K562 (cell line): ENCODE measurements around the gene ETDC. TPM values are rescaled to one million over a fixed set of nuclear protein-coding genes. Genes with fewer than 3 reads are reported as not detected.

Source experiments
- ATAC-seq: fragments of 200-7000 bp; cut with Tn5 transposase; 3 replicates; pipeline ENCODE4 v1.9.1; 2020; ENCODE audit warnings: moderate library complexity
- BruUV-seq: library from RNA; stranded (reverse); fragments of 400-500 nt; replicated peaks from 2 replicates; lab custom pipeline; 2021; lab: Mats Ljungman, UMichigan
- CTCF ChIA-PET: fragments of 300-600 bp; formaldehyde crosslinking; extraction: SDS; loops from one replicate; lab custom pipeline; 2021; ENCODE audit warnings: low intra/inter-chr PET ratio; lab: Yijun Ruan, JAX
- POLR2A ChIA-PET: fragments of 300-600, 350-650 bp; sonication (Branson Sonifier 250); formaldehyde crosslinking; extraction: SDS; loops from one replicate; lab custom pipeline; 2021; ENCODE audit warnings: antibody characterized with exemption, inconsistent platforms; lab: Yijun Ruan, JAX
- DNase-seq, 4 experiments: peaks; one replicate each; pipeline versions ENCODE4 v3.0.0 to v3.0.0-alpha.2; 2011 to 2018; ENCODE audit warnings: low spot score in 3 of 4, mixed read lengths in 3 of 4; ENCODE audit errors: extremely low read depth in 1 of 4
- FAIRE-seq: peaks from 2 replicates; lab custom pipeline; 2011; peaks lifted over from hg19 to GRCh38; lab: Jason Lieb, UNC
- H2AFZ ChIP-seq: 2 replicates; pipeline ENCODE4 v1.6.0; 2011; ENCODE audit warnings: low read depth, low read length, control low read depth, inconsistent platforms
- H3K27ac ChIP-seq: fragments of 200-600 bp; 3 replicates; pipeline ENCODE4 v1.8.0; 2011; ENCODE audit warnings: low read depth, mild to moderate bottlenecking, control low read depth, inconsistent platforms, low read length, moderate library complexity, mixed read lengths; ENCODE audit errors: extremely low read depth
- H3K27me3 ChIP-seq, 2 experiments: fragments of 300-600 bp in 1 of 2; 2 replicates in 1 of 2; 3 replicates in 1 of 2; pipeline versions ENCODE4 v1.6.0 to v1.8.0; 2011; ENCODE audit warnings: inconsistent platforms in 2 of 2, low read length in 2 of 2, mild to moderate bottlenecking in 1 of 2, mixed read lengths in 1 of 2, moderate library complexity in 1 of 2; ENCODE audit not compliant: control insufficient read depth in 2 of 2, insufficient read depth in 2 of 2
- H3K36me3 ChIP-seq: fragments of 300-600 bp; 3 replicates; pipeline ENCODE4 v1.8.0; 2011; ENCODE audit warnings: mild to moderate bottlenecking, low read length, inconsistent platforms; ENCODE audit not compliant: control insufficient read depth, insufficient read depth
- H3K4me1 ChIP-seq, 2 experiments: fragments of 200-600 bp in 1 of 2; replicated peaks in 1 of 2; 2 replicates in 1 of 2; 3 replicates in 1 of 2; pipeline versions ENCODE4 v1.5.1 to v1.8.0; 2011; ENCODE audit warnings: inconsistent platforms in 2 of 2, low read length in 2 of 2, mild to moderate bottlenecking in 1 of 2, mixed read lengths in 1 of 2, moderate library complexity in 1 of 2; ENCODE audit not compliant: control insufficient read depth in 2 of 2, insufficient read depth in 2 of 2
- H3K4me2 ChIP-seq: 2 replicates; pipeline ENCODE4 v1.6.1; 2011; ENCODE audit warnings: low read length, control low read depth, inconsistent platforms, mixed read lengths; ENCODE audit not compliant: insufficient read depth
- H3K4me3 ChIP-seq: fragments of 200-600 bp; sonication (generic), shearing (Covaris generic); 2 replicates; pipeline ENCODE4 v1.5.1; 2016; ENCODE audit warnings: control low read depth, inconsistent platforms
- H3K79me2 ChIP-seq: fragments of 200-600 bp; 3 replicates; pipeline ENCODE4 v1.8.0; 2011; ENCODE audit warnings: low read length, inconsistent platforms; ENCODE audit not compliant: control insufficient read depth, insufficient read depth
- H3K9ac ChIP-seq, 2 experiments: 2 replicates each; pipeline versions ENCODE4 v1.6.0 to v1.6.1; 2011; ENCODE audit warnings: low read depth in 2 of 2, low read length in 2 of 2, control low read depth in 1 of 2, inconsistent platforms in 1 of 2, mild to moderate bottlenecking in 1 of 2, mixed read lengths in 1 of 2; ENCODE audit not compliant: insufficient read depth in 1 of 2
- H3K9me1 ChIP-seq: one replicate; pipeline ENCODE4 v1.6.0; 2011; ENCODE audit warnings: inconsistent platforms, mild to moderate bottlenecking, low read length, moderate library complexity; ENCODE audit not compliant: control insufficient read depth, insufficient read depth
- H3K9me3 ChIP-seq: replicated peaks from 2 replicates; pipeline ENCODE4 v1.5.1; 2011; ENCODE audit warnings: low read depth, low read length, inconsistent platforms; ENCODE audit not compliant: control insufficient read depth, insufficient read depth
- H4K20me1 ChIP-seq: replicated peaks from 2 replicates; pipeline ENCODE4 v1.6.1; 2011; ENCODE audit warnings: low read length, inconsistent platforms, mixed read lengths; ENCODE audit not compliant: control insufficient read depth, insufficient read depth
- ARID1B ChIP-seq: fragments of 450-650 bp; IDR thresholded peaks from 2 replicates; pipeline ENCODE4 v1.6.1; 2016; ENCODE audit warnings: antibody characterized with exemption, mild to moderate bottlenecking, inconsistent platforms
- ELF2 ChIP-seq: fragments of 250-450 bp; sonication (Bioruptor Pico); IDR thresholded peaks from 2 replicates; pipeline ENCODE4 v1.5.0; 2021; ENCODE audit warnings: mild to moderate bottlenecking
- FOXA3 ChIP-seq, 2 experiments: fragments of 450-650 bp in 1 of 2; sonication (generic) in 1 of 2; formaldehyde crosslinking; IDR thresholded peaks in 1 of 2; conservative IDR thresholded peaks in 1 of 2; 2 replicates each; pipeline versions ENCODE4 v1.4.0 to v1.8.0; 2020 to 2022; ENCODE audit warnings: mild to moderate bottlenecking in 2 of 2, missing genetic modification reagents in 1 of 2
- KAT7 ChIP-seq: sonication (generic); formaldehyde crosslinking; IDR thresholded peaks from 2 replicates; pipeline ENCODE4 v1.8.0; 2022; ENCODE audit warnings: missing genetic modification reagents, mild to moderate bottlenecking, borderline replicate concordance
- NCOR1 ChIP-seq: fragments of 450-650 bp; IDR thresholded peaks from 2 replicates; pipeline ENCODE4 v1.6.1; 2016; ENCODE audit warnings: mild to moderate bottlenecking, moderate library complexity
- NEUROD1 ChIP-seq: fragments of 150-350 bp; IDR thresholded peaks from 2 replicates; pipeline ENCODE4 v1.6.1; 2014; ENCODE audit warnings: borderline replicate concordance, low read length, low read depth; ENCODE audit not compliant: partially characterized antibody
- RBM14 ChIP-seq: fragments of 200-400 bp; formaldehyde crosslinking; IDR thresholded peaks from 2 replicates; pipeline ENCODE4 v1.6.1; 2018; ENCODE audit warnings: low read depth, mild to moderate bottlenecking, low read length, moderate library complexity, borderline replicate concordance; ENCODE audit not compliant: insufficient read depth
- RBM39 ChIP-seq: fragments of 200-400 bp; formaldehyde crosslinking; optimal IDR thresholded peaks from 2 replicates; pipeline ENCODE3; 2018; ENCODE audit warnings: low read depth, low read length
- SMAD2 ChIP-seq: fragments of 150-350 bp; IDR thresholded peaks from 2 replicates; pipeline ENCODE4 v1.6.1; 2014; ENCODE audit warnings: low read depth, mild to moderate bottlenecking, low read length
- ZBTB17 ChIP-seq: fragments of 450-650 bp; formaldehyde crosslinking; IDR thresholded peaks from 2 replicates; pipeline ENCODE4 v1.4.0; 2020; ENCODE audit warnings: mild to moderate bottlenecking
- ZBTB8A ChIP-seq: fragments of 450-650 bp; IDR thresholded peaks from 2 replicates; pipeline ENCODE4 v1.6.1; 2018; ENCODE audit warnings: mild to moderate bottlenecking, moderate library complexity; ENCODE audit not compliant: partially characterized antibody
- ZKSCAN1 ChIP-seq: fragments of 150-350 bp; IDR thresholded peaks from 2 replicates; pipeline ENCODE4 v1.6.1; 2016; ENCODE audit warnings: low read depth, low read length
- ZNF316 ChIP-seq: fragments of 450-650 bp; IDR thresholded peaks from 2 replicates; pipeline ENCODE4 v1.6.1; 2016
- WGBS: fragments of 100-300 bp; shearing (Covaris generic); methylation state at CpG from one replicate; pipeline ENCODE4 v1.1.6; 2016; ENCODE audit warnings: low coverage, mixed read lengths; ENCODE audit not compliant: insufficient coverage; ENCODE audit errors: missing lambda C conversion rate; 5-methylcytosine and 5-hydroxymethylcytosine counted together
- in situ Hi-C: fragments of 300-500 bp; cut with MboI; formaldehyde crosslinking; loops from 4 replicates; pipeline ENCODE4 v1.15.0; 2018; ENCODE audit warnings: inconsistent platforms, mixed read lengths
- intact Hi-C: fragments of 100-400 bp; cut with micrococcal nuclease; formaldehyde crosslinking; loops from 2 replicates; pipeline ENCODE4 v1.14.2; 2022
- polyA plus RNA-seq, 8 experiments: library from polyadenylated mRNA; depleted of rRNA in 4 of 8; stranded (reverse) in 5 of 8; unstranded in 3 of 8; fragments of >200 nt; fragmentation: Nextera tagmentation in 2 of 8; fragmentation: Illumina TruSeq in 1 of 8; extraction: Ambion mirVana in 2 of 8; extraction: Trizol in 1 of 8; gene quantifications; 2 replicates each; pipeline versions ENCODE4 v1.2.1 to v1.2.3, GENCODE V29; 2011 to 2014; ENCODE audit warnings: inconsistent platforms in 1 of 8, missing spikeins in 1 of 8
- total RNA-seq, 7 experiments: library from RNA; depleted of rRNA in 6 of 7; stranded (reverse); fragments of >200 nt in 6 of 7; fragmentation: Illumina TruSeq in 2 of 7; extraction: Trizol in 2 of 7; gene quantifications; 2 replicates each; pipeline versions ENCODE4 v1.2.1 to v1.2.3, GENCODE V29; 2011 to 2021; ENCODE audit warnings: low replicate concordance in 1 of 7
- TF ChIP-seq, protein P1 (sequence below): fragments of 450-650 bp; IDR thresholded peaks from 2 replicates; pipeline ENCODE4 v1.6.1; 2016; ENCODE audit warnings: mild to moderate bottlenecking
- TF ChIP-seq, protein P2 (sequence below): fragments of 450-650 bp; IDR thresholded peaks from 2 replicates; pipeline ENCODE4 v1.6.1; 2016; ENCODE audit warnings: antibody characterized with exemption

ETDC gene
- total and polyA plus RNA-seq, 9 of the 15 experiments (the other 6 are each of a cell fraction or from before 2014, with no cell fraction given) = not detected

DNA sequence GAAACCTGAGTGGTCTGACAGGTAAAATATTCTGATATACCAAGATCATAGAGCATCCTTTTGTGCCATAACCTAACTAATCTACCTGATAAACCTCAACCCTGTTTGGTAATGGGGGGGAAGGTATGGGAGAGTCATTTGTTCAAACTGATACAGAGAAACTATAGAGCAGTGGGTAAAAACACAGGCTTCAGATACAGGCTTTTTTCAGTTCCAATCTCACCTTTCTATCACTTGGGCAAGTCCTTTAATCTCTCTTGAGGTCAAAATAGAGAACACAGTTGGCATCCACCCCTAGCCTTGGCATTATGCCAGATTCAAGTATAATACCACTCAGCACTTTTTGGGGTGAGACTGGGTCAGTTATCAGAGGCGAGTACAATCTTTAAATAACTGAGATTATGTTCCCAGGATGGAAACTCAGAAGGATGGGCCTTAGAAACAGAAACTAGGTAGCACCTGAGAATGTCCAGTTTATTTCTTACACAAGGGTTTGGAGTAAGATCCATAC lies 880 bp upstream of the ETDC start (continued):
- TF ChIP-seq KAT7 (CRISPR knock-in tag) = no peak
- TF ChIP-seq SMAD2 = no peak
- TF ChIP-seq NEUROD1 = no peak
- no peak for TF ChIP-seq NCOR1
- no peak for TF ChIP-seq FOXA3 (CRISPR knock-in tag; conservative IDR thresholded peaks at IDR 0.05 in 1 of 2, IDR thresholded peaks at IDR 0.05 in 1 of 2)
- TF ChIP-seq RBM14 = no peak
- no peak for TF ChIP-seq ZKSCAN1
- peak; percentile 35; the same call in 1 of the 2 replicates for TF ChIP-seq ZNF316

DNA sequence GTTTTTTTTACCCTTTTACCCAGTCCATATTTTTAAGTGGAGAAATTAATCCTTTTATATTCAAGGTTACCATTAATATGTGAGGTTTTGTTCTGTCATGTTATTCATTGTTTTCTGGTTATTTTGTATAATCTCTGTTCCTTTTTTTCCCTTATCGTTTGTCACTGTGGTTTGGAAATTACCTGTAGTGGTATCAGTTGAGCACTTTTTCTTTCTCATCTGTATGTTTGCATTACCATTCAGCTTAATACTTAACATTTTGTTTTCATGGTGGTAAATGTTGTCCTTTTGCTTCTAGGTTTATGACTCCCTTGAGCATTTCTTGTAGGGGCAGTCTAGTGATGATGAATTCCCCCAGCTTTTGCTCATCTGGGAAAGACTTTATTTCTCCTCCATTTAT lies 6.6 kb downstream of the ETDC start:
- Histone ChIP-seq H2AFZ (no peak overlapping the region), H3K4me1 (no peaks in the 10 kb centered on the region), H3K27ac (no peak overlapping the region), H3K4me2 (no peak overlapping the region), H3K36me3 (no peaks in the 10 kb centered on the region), H3K9me1 (no peaks in the 10 kb centered on the region), H3K9ac (no peak overlapping the region), H3K9me3 (no peaks in the 10 kb centered on the region; the same call in 1 of the 2 replicates), H3K27me3 (no peaks in the 10 kb centered on the region), H4K20me1 (no peaks in the 10 kb centered on the region), H3K4me3 (no peak overlapping the region), H3K79me2 (no peaks in the 10 kb centered on the region)
- no peak for DNase-seq
- no peak for ATAC-seq
- WGBS = 31% methylated on average over 1 of the region's 1 CpG
- intact Hi-C loops (no loop called here), in situ Hi-C loops (no loop called here)
- FAIRE-seq = no peak
- ChIA-PET POLR2A (no interaction called here), CTCF (no interaction called here)
- BruUV-seq = no TSS peak
- TF ChIP-seq ZBTB17 (CRISPR knock-in tag) = no peak
- TF ChIP-seq, protein P1, sequence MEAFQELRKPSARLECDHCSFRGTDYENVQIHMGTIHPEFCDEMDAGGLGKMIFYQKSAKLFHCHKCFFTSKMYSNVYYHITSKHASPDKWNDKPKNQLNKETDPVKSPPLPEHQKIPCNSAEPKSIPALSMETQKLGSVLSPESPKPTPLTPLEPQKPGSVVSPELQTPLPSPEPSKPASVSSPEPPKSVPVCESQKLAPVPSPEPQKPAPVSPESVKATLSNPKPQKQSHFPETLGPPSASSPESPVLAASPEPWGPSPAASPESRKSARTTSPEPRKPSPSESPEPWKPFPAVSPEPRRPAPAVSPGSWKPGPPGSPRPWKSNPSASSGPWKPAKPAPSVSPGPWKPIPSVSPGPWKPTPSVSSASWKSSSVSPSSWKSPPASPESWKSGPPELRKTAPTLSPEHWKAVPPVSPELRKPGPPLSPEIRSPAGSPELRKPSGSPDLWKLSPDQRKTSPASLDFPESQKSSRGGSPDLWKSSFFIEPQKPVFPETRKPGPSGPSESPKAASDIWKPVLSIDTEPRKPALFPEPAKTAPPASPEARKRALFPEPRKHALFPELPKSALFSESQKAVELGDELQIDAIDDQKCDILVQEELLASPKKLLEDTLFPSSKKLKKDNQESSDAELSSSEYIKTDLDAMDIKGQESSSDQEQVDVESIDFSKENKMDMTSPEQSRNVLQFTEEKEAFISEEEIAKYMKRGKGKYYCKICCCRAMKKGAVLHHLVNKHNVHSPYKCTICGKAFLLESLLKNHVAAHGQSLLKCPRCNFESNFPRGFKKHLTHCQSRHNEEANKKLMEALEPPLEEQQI = no peak
- no peak for TF ChIP-seq ARID1B
- TF ChIP-seq ELF2 (CRISPR knock-in tag) = no peak
- no peak for TF ChIP-seq ZBTB8A
- TF ChIP-seq RBM39 = no peak
- TF ChIP-seq, protein P2, sequence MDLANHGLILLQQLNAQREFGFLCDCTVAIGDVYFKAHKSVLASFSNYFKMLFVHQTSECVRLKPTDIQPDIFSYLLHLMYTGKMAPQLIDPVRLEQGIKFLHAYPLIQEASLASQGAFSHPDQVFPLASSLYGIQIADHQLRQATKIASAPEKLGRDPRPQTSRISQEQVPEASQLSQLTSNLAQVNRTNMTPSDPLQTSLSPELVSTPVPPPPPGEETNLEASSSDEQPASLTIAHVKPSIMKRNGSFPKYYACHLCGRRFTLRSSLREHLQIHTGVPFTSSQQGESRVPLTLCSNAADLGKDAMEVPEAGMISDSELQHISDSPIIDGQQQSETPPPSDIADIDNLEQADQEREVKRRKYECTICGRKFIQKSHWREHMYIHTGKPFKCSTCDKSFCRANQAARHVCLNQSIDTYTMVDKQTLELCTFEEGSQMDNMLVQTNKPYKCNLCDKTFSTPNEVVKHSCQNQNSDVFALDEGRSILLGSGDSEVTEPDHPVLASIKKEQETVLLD = no peak
